Right cardiac atrium (tissue), 5 donors: ENCODE measurements around the gene SLC9A9. TPM values are rescaled to one million over a fixed set of nuclear protein-coding genes. Genes with fewer than 3 reads are reported as not detected.

ENCODE experiments used
- ATAC-seq, 2 donors: fragments of 200-7000 bp; cut with Tn5 transposase; one replicate each; pipeline versions ENCODE4 v1.8.0 to v1.9.1; 2020; ENCODE audit warnings: moderate library complexity in 2 of 2, mild to moderate bottlenecking in 1 of 2
- DNase-seq, 3 donors: peaks; one replicate each; pipeline ENCODE4 v3.0.0-alpha.2; 2020
- H3K27ac ChIP-seq: one replicate; pipeline ENCODE4 v1.5.1; 2013; ENCODE audit warnings: mild to moderate bottlenecking, low read length, control low read depth, moderate library complexity
- H3K27me3 ChIP-seq: one replicate; pipeline ENCODE4 v1.6.1; 2013; ENCODE audit not compliant: control insufficient read depth, insufficient read depth
- H3K4me1 ChIP-seq: one replicate; pipeline ENCODE4 v1.6.1; 2013; ENCODE audit warnings: low read length; ENCODE audit not compliant: control insufficient read depth, insufficient read depth
- H3K4me3 ChIP-seq: one replicate; pipeline ENCODE4 v1.5.1; 2013; ENCODE audit warnings: low read length, control low read depth
- H3K9me3 ChIP-seq: one replicate; pipeline ENCODE4 v1.6.1; 2013; ENCODE audit warnings: low read length; ENCODE audit not compliant: control insufficient read depth
- WGBS: extraction: QIAGEN DNeasy Blood & Tissue Kit; methylation state at CpG from one replicate; pipeline ENCODE4 v1.1.7; 2013; 5-methylcytosine and 5-hydroxymethylcytosine counted together
- intact Hi-C, 4 donors: fragments of 100-400 bp; cut with DNase I; formaldehyde crosslinking; loops; one replicate each; pipeline versions ENCODE4 v1.11.0 to v1.14.0; 2022 to 2023
- long read RNA-seq, 4 donors: library from polyadenylated mRNA; unstranded; transcript quantifications; one replicate each; pipeline ENCODE4 v2.0.0, GENCODE V29; 2020 to 2021
- polyA plus RNA-seq: library from polyadenylated mRNA; stranded (reverse); fragments of 200-250 nt; gene quantifications from one replicate; pipeline ENCODE4 v1.2.3, GENCODE V29; 2013
- total RNA-seq, 4 donors: library from RNA; stranded (reverse); fragmentation: NEBNext Ultra II Directional; extraction: Animal tissue kit (Norgen Biotek cat#: 25700); gene quantifications; one replicate each; pipeline ENCODE4 v1.2.1, GENCODE V29; 2021
- donor health status: healthy with polysubstance abuse.
- donor health status: DM: no; HTN: yes; CAD: no.
- donor health status: DM: no; HTN: no; CAD: no.
- donor health status: DM: no; HTN: yes; CAD: no; lungs with severe emphysema.
- donor health status: DM: yes; HTN: yes; CAD: no.

The SLC9A9 gene
- total RNA-seq = 10 to 100 TPM in 1 of 4 donors, 1 to 10 TPM in 3; 8.3 to 14.9 (median 9.6) TPM
- polyA plus RNA-seq = 3.6 TPM
- long read RNA-seq, donor 1, partial matches to known transcripts = 3 of 6 reads
- long read RNA-seq, donor 1, other reads (novel, unspliced or antisense) = 1 of 6 reads
- long read RNA-seq, donor 2, partial matches to known transcripts = 2 of 6 reads
- long read RNA-seq, donor 2, other reads (novel, unspliced or antisense) = 0 of 6 reads
- long read RNA-seq, donor 3, transcript SLC9A9-201 (16 exons, 3,627 nt) = major isoform, 11 of 21 reads
- long read RNA-seq, donor 3, partial matches to known transcripts = 4 of 21 reads
- long read RNA-seq, donor 3, other reads (novel, unspliced or antisense) = 4 of 21 reads
- long read RNA-seq, donor 4, partial matches to known transcripts = 1 of 5 reads
- long read RNA-seq, donor 4, other reads (novel, unspliced or antisense) = 1 of 5 reads

DNA sequence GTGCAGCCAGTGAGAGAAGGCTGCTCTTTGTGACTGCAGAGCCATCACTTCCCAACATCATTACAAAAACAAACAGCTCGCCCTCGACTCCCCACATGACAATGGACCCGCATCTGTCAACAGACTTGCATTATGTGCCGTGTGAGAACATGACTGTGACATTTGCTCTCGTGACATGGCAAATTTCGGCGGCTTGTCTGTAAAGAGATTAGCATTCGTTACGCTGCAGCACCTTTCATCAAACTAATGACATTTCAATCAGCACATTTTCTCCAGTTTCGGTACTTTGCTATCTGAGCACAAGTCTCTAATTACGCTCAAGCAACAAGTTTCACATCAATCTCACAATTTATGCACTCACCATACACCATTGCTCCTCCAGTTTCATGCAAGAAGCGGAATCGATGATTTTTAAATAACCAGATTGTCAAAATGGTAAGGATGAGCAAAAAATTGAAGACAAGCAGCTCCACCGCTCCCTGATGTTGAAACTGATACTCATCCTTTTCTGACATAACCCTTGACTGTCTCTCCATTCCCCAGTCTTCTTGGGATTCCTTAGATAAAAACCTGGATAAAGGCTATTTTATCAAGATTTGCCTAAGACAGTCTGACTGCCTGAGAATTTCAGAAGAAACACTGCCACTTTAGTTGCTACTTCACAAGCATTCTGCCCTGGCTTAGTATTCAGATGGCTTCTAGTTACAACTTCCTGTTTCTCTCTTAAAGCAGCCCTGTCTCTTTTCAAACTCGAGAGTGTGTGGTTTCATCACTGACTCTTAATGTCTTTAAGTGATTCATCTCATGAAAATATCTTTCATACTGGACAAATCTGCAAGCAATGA lies at the start of gene SLC9A9:
Gene SLC9A9, minus strand, starts transcription at position 682 of the 845 bp plus-strand sequence. Its CDS starts 146 bp downstream, at position 536.
- Histone ChIP-seq H3K4me3 (peak within 1 kb of the TSS; percentile 96), H3K4me1 (peaks cover 1% of the 10 kb centered on the region), H3K27me3 (no peaks in the 10 kb centered on the region), H3K9me3 (no peaks in the 10 kb centered on the region), H3K27ac (peak within 1 kb of the TSS; percentile 55)
- peak in 1 of 3 donors; percentile 36 for DNase-seq
- intact Hi-C loops = no loop called here
- WGBS = under 1% methylated on average over 15 of the region's 15 CpGs
- peak; percentile 86 to 91 for ATAC-seq

- WGBS = 32% methylated on average over 7 of the region's 7 CpGs
- intact Hi-C loops = no loop called here
- no peak overlapping the region for H3K4me3 ChIP-seq
- ATAC-seq = peak; percentile 41 to 58
- DNase-seq = no peak
- no peak overlapping the region for H3K27ac ChIP-seq
- no peaks in the 10 kb centered on the region for H3K9me3 ChIP-seq
- no peaks in the 10 kb centered on the region for H3K27me3 ChIP-seq
- no peaks in the 10 kb centered on the region for H3K4me1 ChIP-seq
Measured at GRCh38 chr3:143897576-143898295, 49.5 kb upstream of the SLC9A9 start.

DNA sequence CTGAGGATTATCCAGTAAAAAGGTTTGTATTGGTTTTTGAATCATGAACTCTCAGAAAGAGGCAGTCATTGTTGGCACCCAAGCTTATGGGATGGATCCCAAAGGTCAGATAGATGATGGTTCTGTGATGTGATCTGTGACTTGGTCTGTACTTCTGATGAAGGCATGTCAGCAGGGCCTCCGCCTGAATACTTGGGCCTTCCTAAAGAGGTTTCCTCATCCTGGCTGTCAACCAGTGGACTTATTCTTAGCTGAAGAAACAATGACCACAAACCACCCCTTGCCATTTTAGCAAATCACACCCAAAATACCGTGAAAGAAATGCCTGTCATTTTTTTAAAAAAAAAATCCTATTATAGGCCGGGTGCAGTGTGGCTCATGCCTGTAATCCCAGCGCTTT lies 48.2 kb upstream of the SLC9A9 start:
- Histone ChIP-seq H3K9me3 (no peaks in the 10 kb centered on the region), H3K4me3 (no peak overlapping the region), H3K27me3 (no peaks in the 10 kb centered on the region), H3K4me1 (no peaks in the 10 kb centered on the region), H3K27ac (no peak overlapping the region)
- intact Hi-C loops = no loop called here
- DNase-seq (no peak), ATAC-seq (no peak)
- 81% methylated on average over 4 of the region's 4 CpGs for WGBS

- Histone ChIP-seq H3K27me3 (no peaks in the 10 kb centered on the region), H3K27ac (no peak overlapping the region), H3K4me3 (no peak overlapping the region), H3K4me1 (no peaks in the 10 kb centered on the region), H3K9me3 (no peaks in the 10 kb centered on the region)
- intact Hi-C loops = no loop called here
- WGBS = 82% methylated on average over 1 of the region's 1 CpG
- DNase-seq = no peak
- ATAC-seq = no peak
Measured at GRCh38 chr3:143895805-143896204, 47.5 kb upstream of the SLC9A9 start.

GRCh38 chr3:143888846-143889245 lies 40.6 kb upstream of the SLC9A9 start:
- ATAC-seq (no peak), DNase-seq (no peak)
- Histone ChIP-seq H3K9me3 (no peaks in the 10 kb centered on the region), H3K4me1 (no peaks in the 10 kb centered on the region), H3K4me3 (no peak overlapping the region), H3K27ac (no peak overlapping the region), H3K27me3 (no peaks in the 10 kb centered on the region)
- intact Hi-C loops = no loop called here
- WGBS = 82% methylated on average over 2 of the region's 2 CpGs

- WGBS = 72% methylated on average over 2 of the region's 2 CpGs
- no peak for DNase-seq
- no peaks in the 10 kb centered on the region for H3K4me1 ChIP-seq
- H3K27me3 ChIP-seq = no peaks in the 10 kb centered on the region
- intact Hi-C loops = no loop called here
- H3K9me3 ChIP-seq = no peaks in the 10 kb centered on the region
- no peak overlapping the region for H3K4me3 ChIP-seq
- H3K27ac ChIP-seq = no peak overlapping the region
- ATAC-seq = no peak
Measured at GRCh38 chr3:143888166-143888565, 39.9 kb upstream of the SLC9A9 start.

DNA sequence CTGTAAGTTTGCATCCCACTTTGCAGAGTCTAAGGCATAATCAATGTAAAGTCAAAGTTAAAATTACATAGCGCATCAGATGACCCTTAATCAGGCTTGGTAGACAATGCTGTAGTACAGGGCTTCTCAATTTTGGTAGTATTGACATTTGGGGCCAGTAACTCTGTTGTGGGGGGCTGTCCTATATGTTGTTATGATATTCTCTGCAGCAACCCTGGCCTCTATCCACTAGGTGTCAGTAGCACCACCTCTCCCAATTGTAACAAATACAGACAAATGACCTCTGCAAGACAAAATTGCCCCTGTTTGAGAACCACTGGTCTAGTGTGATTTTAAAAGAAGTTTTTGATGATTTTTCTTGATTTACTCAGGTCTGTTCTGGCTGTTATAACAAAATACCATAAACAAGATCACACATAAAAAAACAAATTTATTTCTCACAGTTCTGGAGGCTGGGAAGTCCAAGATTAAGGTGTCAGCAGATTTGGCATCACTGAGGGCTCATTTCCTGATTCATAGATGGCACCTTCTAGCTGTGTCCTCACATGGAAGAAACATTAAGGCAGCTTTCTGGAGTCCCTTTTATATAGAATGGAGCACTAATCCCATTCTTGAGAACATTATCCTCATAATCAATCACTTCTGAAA lies 37.6 kb upstream of the SLC9A9 start:
- intact Hi-C loops = no loop called here
- no peak overlapping the region for H3K4me3 ChIP-seq
- no peaks in the 10 kb centered on the region for H3K4me1 ChIP-seq
- H3K27me3 ChIP-seq = no peaks in the 10 kb centered on the region
- no peaks in the 10 kb centered on the region for H3K9me3 ChIP-seq
- peak; percentile 51 to 55 for ATAC-seq
- H3K27ac ChIP-seq = no peak overlapping the region
- DNase-seq = no peak
- 99% methylated on average over 1 of the region's 1 CpG for WGBS

GRCh38 chr3:143884861-143885260 lies 36.6 kb upstream of the SLC9A9 start:
- WGBS = 50% methylated on average over 3 of the region's 3 CpGs
- Histone ChIP-seq H3K27ac (no peak overlapping the region), H3K4me3 (no peak overlapping the region), H3K9me3 (no peaks in the 10 kb centered on the region), H3K27me3 (no peaks in the 10 kb centered on the region), H3K4me1 (no peaks in the 10 kb centered on the region)
- DNase-seq = no peak
- ATAC-seq = no peak
- intact Hi-C loops = no loop called here

GRCh38 chr3:143883151-143883550 lies 34.9 kb upstream of the SLC9A9 start:
- Histone ChIP-seq H3K4me3 (no peak overlapping the region), H3K27ac (no peak overlapping the region), H3K27me3 (no peaks in the 10 kb centered on the region), H3K9me3 (no peaks in the 10 kb centered on the region), H3K4me1 (no peaks in the 10 kb centered on the region)
- DNase-seq (no peak), ATAC-seq (no peak)
- 78% methylated on average over 3 of the region's 3 CpGs for WGBS
- intact Hi-C loops = no loop called here

DNA sequence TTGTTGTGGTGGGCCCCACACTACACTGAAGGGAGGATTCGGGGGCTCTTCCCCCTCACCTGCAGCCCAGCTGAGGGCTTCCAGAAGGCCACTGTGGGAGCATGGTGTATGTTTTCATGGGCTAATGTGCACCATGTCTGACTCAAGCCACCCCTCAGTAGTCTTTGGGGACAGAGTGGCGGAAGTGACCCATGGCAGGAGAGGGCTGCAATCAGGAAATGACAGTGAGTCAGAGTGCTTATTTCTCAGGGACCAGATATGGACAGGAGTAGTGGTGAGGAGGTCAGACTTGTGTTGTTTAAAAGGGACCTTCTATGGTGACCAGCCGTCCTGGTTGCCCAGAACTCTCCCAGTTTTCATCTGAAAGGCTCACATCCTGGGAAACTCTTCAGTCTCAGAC lies 32.8 kb upstream of the SLC9A9 start:
- no peak overlapping the region for H3K4me3 ChIP-seq
- no peaks in the 10 kb centered on the region for H3K9me3 ChIP-seq
- H3K4me1 ChIP-seq = peaks cover under 1% of the 10 kb centered on the region
- intact Hi-C loops = no loop called here
- DNase-seq (no peak), ATAC-seq (peak in 1 of 2 donors; percentile 37)
- 84% methylated on average over 3 of the region's 3 CpGs for WGBS
- H3K27ac ChIP-seq = no peak overlapping the region
- no peaks in the 10 kb centered on the region for H3K27me3 ChIP-seq
